AG04450 (cell line): ENCODE results near the gene STS. TPM values are rescaled to one million over a fixed set of nuclear protein-coding genes. Genes with fewer than 3 reads are reported as not detected.
"Not testable (repeated sequence)": the region's sequence is repeated elsewhere in the genome, so short reads cannot be mapped to it uniquely, and the experiment has no call there.

Source experiments
- CTCF ChIA-PET: fragments of 300-600, 350-600 bp; formaldehyde crosslinking; extraction: SDS; loops from one replicate; lab custom pipeline; 2022; ENCODE audit warnings: antibody characterized with exemption, inconsistent platforms; lab: Charles Lee
- POLR2A ChIA-PET: fragments of 350-600 bp; formaldehyde crosslinking; extraction: SDS; loops from one replicate; lab custom pipeline; 2021; ENCODE audit warnings: antibody characterized with exemption, inconsistent platforms; lab: Yijun Ruan, JAX
- DNase-seq: peaks from one replicate; pipeline ENCODE4 v3.0.0-alpha.2; 2011; ENCODE audit warnings: low read depth, low spot score
- H3K27ac ChIP-seq: one replicate; pipeline ENCODE4 v1.5.1; 2012; ENCODE audit warnings: low read depth, low read length, control low read depth
- H3K27me3 ChIP-seq: one replicate; pipeline ENCODE4 v1.6.0; 2012; ENCODE audit warnings: low read length; ENCODE audit not compliant: control insufficient read depth, insufficient read depth
- H3K4me3 ChIP-seq: 2 replicates; pipeline ENCODE4 v1.5.1; 2011; ENCODE audit warnings: mild to moderate bottlenecking, low read depth, low read length, control low read depth
- H3K9me3 ChIP-seq: 2 replicates; pipeline ENCODE4 v1.5.1; 2012; ENCODE audit warnings: low read length; ENCODE audit not compliant: control insufficient read depth, insufficient read depth
- polyA plus RNA-seq: library from polyadenylated mRNA; depleted of rRNA; stranded (reverse); fragments of >200 nt; gene quantifications from 2 replicates; pipeline ENCODE4 v1.2.3, GENCODE V29; 2011
- TF ChIP-seq, protein P1 (sequence below): IDR thresholded peaks from 2 replicates; pipeline ENCODE4 v1.5.1; 2011; ENCODE audit warnings: low read depth, low read length, control low read depth, inconsistent platforms

Gene STS
- polyA plus RNA-seq, 1 experiment = 5.0 TPM

DNA sequence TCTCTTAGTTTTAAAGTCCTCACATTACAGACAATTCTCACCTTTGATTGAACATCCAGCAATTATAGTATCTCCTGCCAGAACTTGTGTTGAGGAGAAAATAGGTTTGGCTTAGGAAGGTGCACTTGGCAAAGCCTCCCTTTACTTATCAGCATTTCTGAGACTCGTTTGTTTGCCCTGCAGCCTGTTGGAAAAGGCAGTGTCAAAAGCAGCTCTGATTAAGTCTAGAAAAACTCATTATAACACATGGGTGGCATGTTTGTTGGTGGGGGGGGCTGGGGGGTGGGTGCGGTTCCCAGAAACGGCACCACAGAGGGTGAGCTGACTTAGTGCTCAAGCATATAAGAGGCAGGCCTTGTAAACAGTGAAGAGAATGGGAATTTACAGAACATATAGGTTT lies 22.1 kb downstream of the STS start:
- ChIA-PET POLR2A (no interaction called here), CTCF (no interaction called here)
- H3K27ac ChIP-seq = no peak overlapping the region
- TF ChIP-seq, protein P1, sequence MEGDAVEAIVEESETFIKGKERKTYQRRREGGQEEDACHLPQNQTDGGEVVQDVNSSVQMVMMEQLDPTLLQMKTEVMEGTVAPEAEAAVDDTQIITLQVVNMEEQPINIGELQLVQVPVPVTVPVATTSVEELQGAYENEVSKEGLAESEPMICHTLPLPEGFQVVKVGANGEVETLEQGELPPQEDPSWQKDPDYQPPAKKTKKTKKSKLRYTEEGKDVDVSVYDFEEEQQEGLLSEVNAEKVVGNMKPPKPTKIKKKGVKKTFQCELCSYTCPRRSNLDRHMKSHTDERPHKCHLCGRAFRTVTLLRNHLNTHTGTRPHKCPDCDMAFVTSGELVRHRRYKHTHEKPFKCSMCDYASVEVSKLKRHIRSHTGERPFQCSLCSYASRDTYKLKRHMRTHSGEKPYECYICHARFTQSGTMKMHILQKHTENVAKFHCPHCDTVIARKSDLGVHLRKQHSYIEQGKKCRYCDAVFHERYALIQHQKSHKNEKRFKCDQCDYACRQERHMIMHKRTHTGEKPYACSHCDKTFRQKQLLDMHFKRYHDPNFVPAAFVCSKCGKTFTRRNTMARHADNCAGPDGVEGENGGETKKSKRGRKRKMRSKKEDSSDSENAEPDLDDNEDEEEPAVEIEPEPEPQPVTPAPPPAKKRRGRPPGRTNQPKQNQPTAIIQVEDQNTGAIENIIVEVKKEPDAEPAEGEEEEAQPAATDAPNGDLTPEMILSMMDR = no peak
- H3K27me3 ChIP-seq = no peaks in the 10 kb centered on the region
- no peak for DNase-seq
- no peaks in the 10 kb centered on the region for H3K9me3 ChIP-seq
- no peak overlapping the region for H3K4me3 ChIP-seq

DNA sequence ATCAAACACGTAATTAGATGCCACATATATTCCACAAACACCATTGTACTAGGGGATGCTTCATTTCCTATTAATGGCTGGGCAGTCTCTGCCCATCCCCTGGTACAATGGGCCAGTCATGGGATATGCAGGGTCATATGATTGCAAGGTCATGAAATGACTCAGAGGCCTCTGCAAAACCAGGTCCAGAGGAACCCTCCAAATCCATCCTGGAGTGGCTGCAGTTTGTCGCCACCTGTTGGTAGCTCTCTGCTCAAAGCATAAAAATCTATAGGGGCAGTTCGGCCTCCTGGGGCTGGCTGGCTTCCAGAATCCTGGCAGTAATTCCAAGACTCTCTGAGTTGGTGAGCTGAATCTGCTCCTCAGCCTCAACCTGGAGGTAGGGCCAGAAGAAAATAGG lies 23.4 kb downstream of the STS start:
- TF ChIP-seq, protein P1 = peak; percentile 27; the same call in 1 of the 2 replicates
- ChIA-PET POLR2A (no interaction called here), CTCF (no interaction called here)
- Histone ChIP-seq H3K4me3 (no peak overlapping the region), H3K27ac (no peak overlapping the region), H3K9me3 (no peaks in the 10 kb centered on the region), H3K27me3 (no peaks in the 10 kb centered on the region)
- DNase-seq = no peak

DNA sequence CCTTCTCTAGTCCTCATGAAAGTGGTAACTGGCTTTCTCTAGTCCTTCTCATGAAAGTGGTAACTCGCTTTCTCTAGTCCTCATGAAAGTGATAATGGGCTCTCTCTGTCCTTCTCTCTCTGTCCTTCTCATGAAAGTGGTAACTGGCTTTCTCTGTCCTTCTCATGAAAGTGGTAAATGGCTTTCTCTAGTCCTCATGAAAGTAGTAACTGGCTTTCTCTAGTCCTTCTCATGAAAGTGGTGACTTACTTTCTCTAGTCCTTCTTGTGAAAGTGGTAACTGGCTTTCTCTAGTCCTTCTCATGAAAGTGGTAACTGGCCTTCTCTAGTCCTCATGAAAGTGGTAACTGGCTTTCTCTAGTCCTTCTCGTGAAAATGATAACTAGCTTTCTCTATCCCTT lies 31.3 kb downstream of the STS start:
- H3K9me3 ChIP-seq, POLR2A ChIA-PET, H3K27ac ChIP-seq, H3K4me3 ChIP-seq, H3K27me3 ChIP-seq, DNase-seq: not testable (repeated sequence)
- CTCF ChIA-PET = interaction anchor here (1.4 kb wide), 1 partner anchor 13 kb away, joined by 4 read pairs; no protein-coding TSS in a partner anchor

DNA sequence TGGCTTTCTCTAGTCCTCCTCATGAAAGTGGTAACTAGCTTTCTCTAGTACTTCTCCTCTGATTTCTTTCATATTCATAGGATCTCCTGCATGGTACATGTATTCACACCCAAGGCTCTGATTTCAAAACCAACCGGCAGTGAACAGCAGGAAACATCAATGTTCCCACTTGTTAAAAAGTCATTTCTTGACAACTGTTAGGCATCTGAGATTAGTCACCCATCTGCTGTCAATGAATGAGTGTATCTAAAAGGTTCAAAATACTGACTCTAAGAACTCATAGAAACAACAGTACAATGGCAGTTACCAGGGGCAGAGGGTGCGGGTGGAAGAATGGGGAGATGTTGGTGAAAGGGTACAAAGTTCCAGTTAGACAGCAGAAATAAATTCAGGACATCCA lies 31.9 kb downstream of the STS start:
- TF ChIP-seq, protein P1 = no peak
- POLR2A ChIA-PET = no interaction called here
- no peak for DNase-seq

DNA sequence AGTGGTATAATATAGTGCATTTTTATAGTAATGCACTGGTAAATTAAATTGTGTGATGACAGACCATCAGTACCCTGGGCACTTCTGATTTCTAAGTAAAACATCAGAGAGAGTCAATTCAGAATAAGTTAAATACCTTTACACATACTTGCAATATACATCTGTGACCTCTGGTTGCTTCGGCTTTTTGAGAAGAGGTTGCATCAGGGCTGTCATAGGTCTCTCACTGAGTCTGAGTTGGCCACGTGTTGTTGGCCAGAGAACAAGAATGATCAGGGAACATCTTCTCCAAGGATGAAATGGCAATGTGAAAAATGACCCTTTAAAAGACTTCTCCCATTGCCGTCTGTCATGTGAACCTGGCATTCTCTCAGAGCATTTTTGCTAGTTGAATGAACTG lies 37.3 kb downstream of the STS start:
- ChIA-PET POLR2A (no interaction called here), CTCF (no interaction called here)
- Histone ChIP-seq H3K27me3 (no peaks in the 10 kb centered on the region), H3K4me3 (no peak overlapping the region), H3K9me3 (no peaks in the 10 kb centered on the region), H3K27ac (no peak overlapping the region)
- TF ChIP-seq, protein P1 = no peak
- no peak for DNase-seq

More for the DNA sequence above, 31.9 kb downstream of the STS start:
- no peaks in the 10 kb centered on the region for H3K9me3 ChIP-seq
- H3K27ac ChIP-seq = no peak overlapping the region
- no peaks in the 10 kb centered on the region for H3K27me3 ChIP-seq
- CTCF ChIA-PET = no interaction called here
- H3K4me3 ChIP-seq = no peak overlapping the region

DNA sequence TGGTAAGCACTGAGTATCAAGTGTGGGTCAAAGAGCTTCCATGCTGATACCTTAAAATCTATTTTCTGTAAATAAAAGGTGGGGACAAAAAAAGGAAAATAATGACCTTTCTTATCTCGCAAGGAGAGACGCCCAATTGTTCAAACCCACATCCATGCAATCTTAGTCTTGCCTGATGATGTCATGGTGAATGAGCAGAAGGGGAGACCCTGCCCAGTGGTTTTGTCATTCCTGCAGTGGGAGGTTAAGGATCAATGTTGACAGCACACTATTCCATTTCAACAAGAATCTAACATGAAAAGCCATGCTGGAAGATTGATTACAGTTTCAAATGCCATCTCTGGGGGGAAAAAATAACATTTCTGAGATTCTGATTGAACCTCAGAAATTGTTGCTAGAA lies 41.2 kb downstream of the STS start:
- TF ChIP-seq, protein P1 = no peak
- no peak for DNase-seq
- Histone ChIP-seq H3K27ac (no peak overlapping the region), H3K27me3 (no peaks in the 10 kb centered on the region), H3K9me3 (no peaks in the 10 kb centered on the region), H3K4me3 (no peak overlapping the region)
- ChIA-PET POLR2A (no interaction called here), CTCF (no interaction called here)
